COLO829 (cell line): ENCODE data around the gene TSPAN15.

Experiments
- DNase-seq: peaks from one replicate; pipeline ENCODE4 v3.0.0; 2012; ENCODE audit warnings: low spot score

Gene TSPAN15

DNA sequence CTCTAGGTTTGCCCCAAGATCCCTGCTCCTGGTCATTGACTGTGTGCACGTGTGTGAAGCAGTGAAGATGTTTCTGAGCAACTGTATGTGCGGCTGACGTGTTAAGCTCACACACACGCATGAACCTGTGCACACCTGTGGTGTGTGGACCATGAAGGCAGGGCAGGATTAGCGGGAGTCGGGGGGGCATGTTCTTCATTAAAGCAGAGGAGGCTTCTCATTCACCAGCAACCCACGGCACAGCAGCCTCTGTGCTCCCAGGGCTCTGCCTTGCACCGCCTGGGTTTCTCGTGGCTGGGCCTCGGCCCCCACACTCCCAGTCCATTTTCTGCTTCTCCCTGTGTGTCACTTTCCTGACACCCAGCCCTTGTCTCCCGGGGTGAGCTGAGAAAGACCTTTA is 33.7 kb upstream of the TSPAN15 start:
- no peak for DNase-seq

DNA sequence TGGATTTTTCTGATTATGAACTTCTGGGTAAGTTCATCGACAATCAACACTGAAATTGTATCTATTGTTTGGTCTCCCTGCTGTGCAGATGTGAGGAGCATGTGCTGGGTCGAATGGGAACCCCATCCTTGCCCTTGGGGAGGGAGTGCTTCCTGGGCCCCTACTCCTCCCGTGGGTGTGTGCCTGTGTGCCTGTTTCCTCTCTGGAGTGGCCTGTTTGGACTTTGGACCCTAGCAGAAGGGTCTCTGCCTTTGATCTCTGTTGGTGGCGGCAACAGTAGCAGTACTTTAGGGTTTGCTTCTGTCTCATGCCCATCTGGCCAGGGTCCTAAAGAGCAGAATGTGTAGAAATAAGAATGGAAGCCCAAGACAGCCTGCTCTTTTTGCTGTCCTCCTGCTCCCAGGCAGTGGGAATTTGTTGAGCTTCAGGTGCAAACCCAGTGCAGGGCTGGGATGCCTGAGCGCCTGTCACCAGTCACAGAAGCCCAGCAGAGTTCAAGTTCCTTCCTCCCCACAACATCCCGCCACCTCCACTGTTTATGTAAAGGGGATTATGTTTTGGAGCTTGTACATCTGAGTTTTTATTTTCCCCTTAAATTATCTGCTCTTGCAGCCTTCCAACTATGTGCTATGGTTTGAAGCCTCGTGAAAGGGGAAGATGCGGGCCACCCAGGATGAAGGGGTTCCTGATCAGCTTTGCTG is 33.1 kb upstream of the TSPAN15 start:
- no peak for DNase-seq

DNA sequence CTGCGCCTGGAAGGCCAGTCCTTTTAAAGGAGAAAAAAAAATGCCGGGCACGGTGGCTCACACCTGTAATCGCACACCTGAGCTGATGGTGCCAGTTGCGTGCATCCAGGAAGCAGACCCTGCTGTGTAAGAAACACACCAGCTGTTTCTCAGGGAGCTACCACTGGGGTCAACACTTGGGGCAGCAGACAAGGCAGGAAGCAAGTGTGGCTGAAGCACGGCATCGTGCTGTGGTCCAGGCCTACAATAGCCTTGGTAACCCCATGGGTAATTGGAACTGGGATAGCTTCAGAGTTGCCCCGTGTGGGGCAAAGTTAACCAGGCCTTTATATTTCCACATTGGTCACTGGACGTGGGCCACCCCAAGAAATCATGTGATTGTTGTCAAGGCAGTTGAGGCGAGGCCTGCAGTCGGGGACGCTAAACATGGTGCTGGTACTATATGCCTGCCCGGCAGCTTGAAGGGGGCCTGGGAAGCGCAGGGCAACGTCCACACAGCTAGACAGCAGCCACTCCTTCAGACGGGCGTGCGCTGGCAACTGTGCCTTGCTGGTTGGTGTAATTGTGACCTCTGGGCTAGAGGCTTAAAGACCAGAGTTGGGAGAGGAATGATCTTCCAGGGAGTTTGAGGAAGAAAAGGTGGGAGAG is 32.0 kb upstream of the TSPAN15 start:
- no peak for DNase-seq

DNA sequence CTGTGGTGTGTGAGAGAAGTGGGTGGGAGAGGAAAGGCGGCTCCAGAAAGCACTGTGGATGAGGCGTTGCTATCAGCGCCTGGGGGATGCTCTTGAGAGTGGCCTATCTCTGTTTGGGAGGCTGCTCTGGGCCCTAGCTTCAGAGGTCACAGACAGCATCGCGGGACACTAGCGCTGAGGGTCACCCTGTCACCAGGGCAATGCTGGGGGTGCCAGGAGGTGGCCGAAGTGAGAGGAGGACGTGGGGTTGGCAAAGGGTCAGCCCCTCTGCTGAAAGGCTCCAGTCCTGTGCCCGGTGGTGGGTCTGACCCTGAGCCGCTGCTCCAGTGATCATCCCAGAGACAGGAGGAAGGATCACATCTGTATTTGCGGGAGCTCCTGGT is 31.5 kb upstream of the TSPAN15 start:
- DNase-seq: no peak

DNA sequence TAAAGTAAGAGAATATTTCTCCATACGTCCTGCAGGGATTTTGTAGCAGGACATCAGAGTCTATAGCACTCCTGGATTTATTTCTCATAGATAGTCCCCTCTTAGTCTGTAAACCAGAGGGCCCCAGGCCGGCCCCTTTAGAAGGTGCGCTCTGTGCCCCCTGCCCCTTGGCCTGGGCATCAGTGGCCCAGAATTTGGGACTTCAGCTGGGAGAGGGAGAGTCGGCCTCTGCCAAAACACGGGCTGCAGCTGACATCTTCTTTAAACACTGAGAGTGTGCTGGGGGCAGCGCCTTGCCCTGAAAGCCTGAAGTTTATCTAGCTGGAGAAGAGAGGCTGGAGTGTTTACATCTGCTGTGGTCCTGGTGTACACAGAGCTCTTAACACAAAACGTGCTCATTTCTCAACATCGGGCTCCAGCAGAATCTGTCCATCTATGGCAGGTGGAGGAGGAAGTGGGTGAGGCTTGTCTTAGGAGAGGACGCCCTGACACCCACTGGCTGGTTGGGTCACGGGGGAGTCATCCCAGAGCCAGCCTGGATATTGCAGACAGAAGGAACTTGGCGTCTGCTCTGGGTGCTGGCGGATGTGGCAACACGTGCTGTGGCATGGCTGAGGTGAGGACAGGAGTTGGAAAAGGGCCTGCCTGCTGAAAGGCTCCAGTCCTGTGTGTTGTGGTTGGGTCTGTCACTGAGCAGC is 29.5 kb upstream of the TSPAN15 start:
- DNase-seq: no peak

DNA sequence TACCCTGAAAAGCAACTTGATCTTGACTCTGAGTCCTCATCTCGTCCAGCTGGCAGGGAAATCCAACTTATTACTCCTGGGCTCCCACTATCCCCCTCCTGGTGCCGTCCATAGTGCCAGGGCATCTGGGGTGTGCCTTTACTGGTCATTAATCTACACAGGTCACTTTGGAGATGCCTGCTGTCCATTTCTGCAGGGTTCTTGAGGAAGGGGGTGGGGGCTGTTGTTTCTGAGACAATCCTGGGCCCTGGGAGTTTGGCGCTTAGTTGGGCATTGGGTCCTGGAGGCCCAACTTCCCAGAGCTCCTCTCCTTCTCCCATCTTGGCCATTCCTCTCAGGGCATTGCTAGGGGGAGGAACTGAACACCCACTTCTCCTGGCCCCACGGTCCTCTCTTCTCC is 28.6 kb upstream of the TSPAN15 start:
- no peak for DNase-seq

DNA sequence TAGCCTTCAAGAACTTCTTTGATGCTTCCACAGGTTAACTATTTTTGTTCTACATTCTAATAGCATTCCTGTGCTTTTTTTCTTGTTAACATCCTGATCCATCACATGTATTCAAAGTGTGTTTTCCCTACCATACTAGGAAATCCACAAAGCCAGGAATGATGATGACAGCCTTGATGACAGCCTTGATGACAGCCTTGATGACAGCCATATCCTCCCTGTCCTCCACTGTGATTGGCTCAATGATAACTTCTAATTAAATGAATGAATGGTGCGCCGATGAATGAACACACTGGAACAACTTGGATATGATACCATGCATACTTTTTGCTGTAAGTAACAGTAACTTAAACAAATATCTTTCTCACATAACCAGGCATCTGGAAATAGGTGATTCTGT is 26.2 kb upstream of the TSPAN15 start:
- DNase-seq: no peak

DNA sequence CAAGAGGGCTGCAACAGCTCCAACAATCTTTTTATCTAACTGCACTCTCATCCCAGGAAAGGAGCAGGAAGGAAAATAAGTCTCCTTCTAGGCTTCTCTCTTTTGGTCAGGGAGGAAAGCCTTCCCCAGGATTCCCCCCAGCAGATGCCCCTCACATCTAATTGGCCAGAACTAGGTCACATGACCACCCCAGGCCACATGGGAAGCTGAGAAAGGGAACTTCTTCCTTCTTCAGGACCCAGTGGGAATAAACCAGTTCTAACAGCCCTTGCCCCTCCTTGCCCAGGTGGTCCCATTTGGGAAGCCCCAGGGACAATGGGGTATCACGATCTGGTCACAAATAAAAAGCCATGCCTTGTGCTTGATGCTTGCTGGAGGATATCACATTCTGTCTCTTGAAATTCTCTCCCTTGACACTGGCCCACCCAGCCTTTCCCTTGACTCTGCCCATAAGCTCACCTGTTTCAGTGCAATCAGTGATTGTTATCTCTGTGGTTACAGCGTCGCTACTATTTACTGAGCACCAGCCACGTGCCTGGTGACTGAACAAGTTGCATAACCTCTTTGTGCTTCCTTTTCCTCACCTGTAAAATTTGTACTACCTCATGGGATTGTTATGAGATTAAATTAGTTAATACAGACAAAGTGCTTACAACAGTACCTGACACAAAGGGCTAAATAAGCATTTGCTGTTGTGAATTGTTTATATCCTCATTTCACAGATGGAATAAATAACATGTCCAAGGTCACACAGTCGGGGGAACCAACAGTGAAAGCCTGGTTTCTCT is 25.6 kb upstream of the TSPAN15 start:
- DNase-seq: no peak

DNA sequence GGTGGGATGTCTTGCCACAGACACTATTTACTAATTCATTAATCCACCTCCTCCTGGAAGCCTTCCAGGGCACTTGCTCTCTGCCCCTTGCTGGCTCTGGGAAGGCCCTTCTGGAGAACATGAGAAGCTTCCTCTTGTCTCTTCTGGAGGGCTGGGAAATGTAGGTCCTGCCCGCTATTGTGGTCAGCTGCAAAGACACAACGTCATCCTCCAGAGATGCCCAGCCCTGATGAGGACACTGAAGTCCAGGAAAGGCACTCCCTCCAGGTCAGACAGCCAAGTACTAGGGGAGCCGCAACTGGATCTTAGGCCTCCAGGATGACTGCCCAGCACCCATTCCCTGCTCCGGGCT is 24.9 kb upstream of the TSPAN15 start:
- no peak for DNase-seq

DNA sequence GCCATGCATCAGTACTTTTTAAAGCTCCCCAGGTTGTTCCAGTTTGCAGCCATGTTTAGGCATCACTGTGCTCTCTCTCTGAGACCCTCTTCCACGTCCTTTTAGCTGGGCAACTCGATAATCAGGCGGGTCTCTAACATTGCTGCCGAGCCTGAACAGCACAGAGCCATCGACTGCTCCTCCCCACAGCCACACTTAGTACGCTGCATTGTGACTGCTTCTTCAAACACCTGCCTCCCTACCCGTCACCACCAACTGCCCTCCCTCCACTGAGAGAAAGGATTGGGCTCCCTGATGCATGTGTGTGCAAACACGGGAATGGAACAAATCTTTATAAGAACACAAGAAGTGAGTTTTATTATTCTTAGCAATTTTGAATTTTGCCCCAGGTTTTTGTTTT is 23.1 kb upstream of the TSPAN15 start:
- no peak for DNase-seq

DNA sequence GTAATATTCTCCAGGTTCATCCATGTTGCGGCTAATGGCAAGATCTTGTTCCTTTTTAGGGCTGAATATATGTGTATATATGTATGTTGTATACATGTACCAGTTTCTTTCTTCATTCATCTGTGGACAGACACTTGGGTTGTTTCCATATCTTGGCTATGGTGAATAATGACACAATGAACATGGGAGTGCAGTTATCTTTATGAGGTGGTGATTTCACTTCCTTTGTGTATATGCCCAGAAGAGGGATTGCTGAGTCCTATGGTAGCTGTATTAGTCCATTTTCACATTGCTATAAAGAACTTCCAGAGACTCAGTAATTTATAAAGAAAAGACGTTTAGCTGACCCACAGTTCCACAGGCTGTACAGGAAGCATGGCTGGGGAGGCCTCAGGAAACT is 17.1 kb upstream of the TSPAN15 start:
- DNase-seq: no peak

DNA sequence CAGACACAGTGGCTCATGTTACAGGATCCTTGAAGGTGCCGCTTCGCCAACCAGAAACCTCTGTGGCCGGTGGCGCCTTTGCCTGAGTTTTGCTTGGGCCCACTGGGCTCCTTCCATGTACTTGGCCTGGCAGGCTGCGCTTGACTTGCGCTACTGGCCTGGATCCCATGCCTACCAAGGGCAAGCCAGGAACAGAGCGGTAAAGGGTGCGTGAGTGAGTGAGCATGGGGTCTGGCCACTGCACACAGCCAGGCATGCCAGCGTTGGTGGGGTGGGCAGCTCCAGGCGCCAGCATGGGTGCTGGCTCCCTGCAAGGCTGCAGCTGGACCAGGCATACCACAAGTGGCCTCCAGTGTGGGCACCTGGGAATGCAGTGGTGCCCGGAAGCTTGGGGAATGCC is 16.3 kb upstream of the TSPAN15 start:
- no peak for DNase-seq

DNA sequence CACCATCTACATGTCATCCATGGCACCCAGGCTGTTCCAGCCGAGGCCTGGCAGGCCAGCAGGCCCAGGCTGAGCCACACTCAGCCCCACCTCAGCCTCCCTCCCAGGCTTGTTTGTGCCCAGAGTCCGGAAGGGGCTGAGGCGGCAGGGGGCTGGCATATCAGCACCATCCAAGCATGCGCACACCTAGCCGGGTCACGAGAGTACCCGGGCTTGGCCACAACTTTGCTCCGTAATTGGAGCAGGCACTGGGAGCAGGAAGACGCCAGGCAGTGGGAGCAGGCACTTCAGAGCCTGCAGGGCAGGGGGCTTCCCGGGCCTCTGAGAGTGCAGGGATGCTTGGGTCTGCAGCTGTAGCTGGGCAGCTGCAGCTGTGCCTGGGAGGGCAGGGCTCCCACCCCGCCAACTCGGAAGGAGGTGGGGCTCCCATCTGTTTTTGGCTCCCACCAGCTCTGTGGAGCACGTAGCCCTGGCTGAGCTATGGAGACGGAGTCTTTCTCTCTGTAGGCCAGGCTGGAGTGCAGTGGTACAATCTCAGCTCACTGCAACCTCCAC is 15.2 kb upstream of the TSPAN15 start:
- DNase-seq: no peak

DNA sequence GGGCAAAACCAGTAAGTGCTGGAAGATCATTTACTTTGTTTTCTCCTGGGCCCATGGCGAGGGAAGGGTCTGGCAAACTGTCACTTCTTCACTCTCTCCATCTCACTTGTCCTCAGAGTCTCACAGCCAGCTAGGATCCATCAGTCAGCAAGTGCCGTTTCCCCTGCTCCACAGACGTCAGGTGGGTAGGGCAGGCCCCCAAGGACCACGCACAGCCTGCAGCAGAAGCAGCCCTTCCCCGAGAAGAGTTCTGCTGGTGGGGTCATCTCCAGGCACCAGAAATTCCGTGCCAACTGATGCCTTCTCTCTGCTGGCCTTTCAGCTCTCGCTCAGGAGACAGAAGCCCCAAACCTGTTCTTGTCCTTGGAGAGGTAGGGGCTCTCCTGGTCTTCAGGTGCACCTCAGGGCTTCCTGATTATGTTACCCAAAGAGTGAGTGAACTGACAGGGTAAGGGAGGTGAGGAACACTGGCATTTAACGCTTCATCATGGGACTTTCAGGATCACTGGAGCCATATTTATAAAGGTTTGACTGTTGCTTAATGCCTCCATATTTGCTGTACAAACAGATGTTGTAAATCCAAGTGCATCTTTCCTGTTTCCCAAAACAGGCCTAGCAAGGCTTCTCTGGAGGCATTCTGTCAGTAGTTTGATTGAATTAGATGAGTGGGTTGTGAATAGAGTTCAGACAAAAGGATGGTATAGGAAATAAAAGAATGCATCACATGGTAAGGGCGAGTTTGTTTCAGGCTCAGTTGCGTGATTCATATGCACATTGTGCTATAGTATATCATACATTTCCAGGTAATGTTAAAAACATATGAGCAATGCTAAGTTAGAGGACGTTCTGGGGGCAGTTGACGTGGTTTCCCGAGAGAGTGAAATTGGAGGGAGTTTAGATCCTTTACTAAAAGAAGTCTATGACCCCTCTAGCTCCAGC is 13.7 kb upstream of the TSPAN15 start:
- no peak for DNase-seq

DNA sequence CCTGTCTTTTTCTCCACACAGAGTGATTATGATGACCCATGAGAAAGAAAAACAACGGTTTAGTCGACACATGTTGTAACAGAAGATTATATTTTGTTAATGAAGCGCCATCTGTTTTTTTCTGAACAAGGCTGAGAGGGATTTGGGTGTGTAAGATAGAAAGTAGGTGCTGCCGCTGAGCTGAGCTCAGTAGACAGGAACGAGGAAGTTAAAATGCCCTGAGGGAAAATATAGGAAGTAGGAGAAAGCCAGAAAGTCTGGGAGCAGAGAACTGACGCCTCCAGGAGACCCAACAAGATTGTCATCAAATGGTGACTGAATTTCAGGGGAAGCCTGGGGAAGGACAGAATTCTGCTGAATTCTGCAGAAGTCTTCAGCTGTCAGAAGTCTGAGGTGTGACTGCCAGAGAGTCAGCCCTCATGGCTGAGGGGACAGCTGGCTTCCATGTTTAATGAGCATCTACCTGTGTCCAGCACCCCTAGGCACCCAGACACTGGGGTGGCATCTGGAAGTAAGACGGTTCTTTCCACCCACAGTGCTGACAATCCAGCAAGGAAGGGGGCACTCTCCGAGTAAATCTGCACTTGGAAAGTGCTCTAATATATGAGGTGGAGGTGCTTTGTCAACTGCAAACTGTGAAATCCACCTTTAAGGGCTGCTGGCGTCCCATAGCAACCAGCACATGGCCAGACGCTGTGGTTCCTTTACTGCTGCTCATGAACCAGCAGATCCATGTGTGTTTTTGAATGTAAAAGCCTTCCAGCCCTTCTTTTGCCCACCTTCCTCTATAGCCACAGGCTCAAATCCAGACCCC is 12.5 kb upstream of the TSPAN15 start:
- no peak for DNase-seq

DNA sequence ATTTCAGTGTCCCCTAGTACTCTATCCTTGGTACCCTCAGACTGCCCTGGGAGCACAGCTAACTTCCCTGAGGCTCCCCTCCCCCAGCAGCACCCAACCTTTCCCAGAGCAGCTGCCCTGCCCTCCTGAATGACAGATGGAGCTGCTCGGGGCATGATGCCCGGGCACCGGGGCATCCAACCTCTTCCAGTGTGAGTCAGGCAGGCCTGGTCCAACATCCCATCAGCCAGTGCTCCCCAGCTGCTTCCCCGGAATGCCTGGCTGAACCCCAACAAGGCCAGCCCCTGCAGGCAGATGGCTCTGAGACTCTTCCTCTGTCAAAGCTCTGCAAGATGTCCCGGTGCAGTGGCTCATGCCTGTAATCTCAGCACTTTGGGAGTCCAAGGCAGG is 11.9 kb upstream of the TSPAN15 start:
- DNase-seq: no peak

DNA sequence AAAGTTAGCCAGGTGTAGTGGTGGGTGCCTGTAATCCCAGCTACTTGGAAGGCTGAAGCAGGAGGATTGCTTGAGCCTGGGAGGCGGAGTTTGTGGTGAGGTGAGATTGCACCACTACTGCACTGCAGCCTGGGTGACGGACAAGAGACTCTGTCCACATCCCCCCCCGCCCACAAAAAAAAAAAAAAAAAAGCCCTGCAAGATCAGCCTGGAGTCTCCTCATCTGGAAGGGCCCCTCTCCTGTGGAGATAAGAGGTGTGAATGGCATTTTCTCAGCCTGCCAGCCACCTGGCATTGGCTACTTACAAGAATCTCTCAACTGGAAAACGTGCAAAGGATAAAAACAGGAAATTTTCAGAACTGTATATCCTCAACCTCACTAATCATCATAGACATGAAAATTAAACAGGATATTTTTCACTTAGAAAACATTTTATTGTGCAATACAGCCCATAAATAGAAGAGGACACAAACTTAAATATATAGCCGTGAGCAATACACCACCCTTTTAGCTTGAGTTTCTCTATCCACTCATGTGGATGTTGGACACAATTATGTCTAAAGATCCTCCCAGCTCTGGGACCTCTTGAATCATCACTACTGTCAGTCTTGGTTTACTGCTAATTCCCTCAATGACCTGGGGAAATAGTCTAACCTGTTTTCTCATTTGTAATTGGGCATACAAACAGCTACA is 11.3 kb upstream of the TSPAN15 start:
- DNase-seq: no peak

DNA sequence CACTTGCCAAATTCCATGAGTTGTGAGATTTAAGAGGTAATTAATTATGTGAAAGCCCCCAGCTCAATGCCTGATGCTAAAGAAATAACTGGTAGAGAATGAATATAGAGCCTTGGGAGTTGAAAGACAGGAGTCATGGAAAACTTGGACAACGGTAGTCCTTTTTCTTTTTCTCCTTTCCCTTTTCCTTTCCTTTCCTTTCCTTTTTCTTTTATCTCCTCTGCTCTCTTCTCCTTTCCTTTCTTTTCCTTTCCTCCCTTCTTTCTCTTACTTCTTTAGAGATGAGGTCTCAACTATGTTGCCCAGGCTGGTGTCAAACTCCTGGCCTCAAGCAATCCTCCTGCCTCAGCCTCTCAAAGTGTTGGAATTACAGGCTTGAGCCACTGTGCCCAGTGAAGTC is 7.9 kb upstream of the TSPAN15 start:
- DNase-seq: no peak

DNA sequence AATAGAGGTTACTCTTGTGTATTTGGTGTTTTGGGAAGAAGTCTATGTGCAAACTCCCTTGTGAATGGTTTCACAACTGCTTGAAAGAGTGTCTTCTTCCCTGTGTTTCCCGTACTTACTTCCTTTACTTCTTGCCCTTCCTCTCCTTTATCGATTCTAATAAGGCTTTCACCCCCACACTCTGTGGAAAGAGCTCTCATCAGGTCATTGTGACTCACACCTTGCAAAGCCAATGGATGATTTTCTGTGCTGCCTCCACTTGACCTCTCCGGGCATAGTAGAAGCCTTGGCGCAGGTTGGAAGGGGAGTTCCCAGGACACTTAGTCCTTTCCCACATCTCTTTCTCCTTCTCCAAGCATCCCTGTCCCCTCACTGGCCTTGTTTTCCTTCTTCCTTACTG is 6.2 kb upstream of the TSPAN15 start:
- DNase-seq: no peak

DNA sequence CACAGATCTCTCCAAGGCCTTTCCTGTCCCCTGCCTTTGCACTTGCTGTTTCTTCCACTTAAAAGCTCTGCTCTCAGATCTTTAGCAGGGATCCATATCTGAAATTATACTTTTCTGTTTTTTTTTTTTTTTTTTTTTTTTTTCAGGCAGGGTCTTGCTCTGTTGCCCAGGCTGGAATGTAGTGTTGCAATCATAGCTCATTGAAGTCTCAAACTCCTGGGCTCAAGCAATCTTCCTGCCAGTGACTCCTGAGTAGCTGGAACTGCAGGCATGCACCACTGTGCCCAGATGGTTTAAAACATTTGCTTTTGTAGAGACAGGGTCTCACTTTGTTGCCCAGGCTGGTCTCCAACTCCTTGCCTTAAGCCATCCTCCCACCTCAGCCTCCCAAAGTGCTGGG is 5.0 kb upstream of the TSPAN15 start:
- no peak for DNase-seq
